Heart left ventricle (tissue), 16 donors: Measurements from ENCODE around the gene VPS26C. TPM values are rescaled to one million over a fixed set of nuclear protein-coding genes. Genes with fewer than 3 reads are reported as not detected.
A peak's percentile ranks its signal among the peaks of the same experiment; 100 is the strongest.
"Not testable (repeated sequence)": the region's sequence is repeated elsewhere in the genome, so short reads cannot be mapped to it uniquely, and the experiment has no call there.

Experiments
- ATAC-seq, 4 donors: fragments of 200-7000 bp; cut with Tn5 transposase; one replicate each; pipeline ENCODE4 v1.9.1; 2020 to 2022; ENCODE audit warnings: moderate library complexity in 4 of 4, mild to moderate bottlenecking in 3 of 4, moderate number of reproducible peaks in 1 of 4
- DNase-seq, 5 donors: peaks; one replicate each; pipeline ENCODE4 v3.0.0-alpha.2; 2020
- H3K27ac ChIP-seq, 12 donors: fragments of 200-600 bp; sonication (generic) in 4 of 12; one replicate each; pipeline versions ENCODE4 v1.5.0 to v1.8.0; 2016 to 2022; ENCODE audit warnings: mild to moderate bottlenecking in 2 of 12
- H3K27me3 ChIP-seq, 9 donors: fragments of 200-600 bp; sonication (generic) in 2 of 9; one replicate each; pipeline versions ENCODE4 v1.5.1 to v1.8.0; 2016 to 2022; ENCODE audit warnings: mild to moderate bottlenecking in 3 of 9
- H3K36me3 ChIP-seq, 9 donors: fragments of 200-600 bp; sonication (generic) in 2 of 9; one replicate each; pipeline versions ENCODE4 v1.5.0 to v1.8.0; 2018 to 2022; ENCODE audit warnings: mild to moderate bottlenecking in 2 of 9
- H3K4me1 ChIP-seq, 12 donors: fragments of 200-600 bp; sonication (generic) in 4 of 12; one replicate each; pipeline versions ENCODE4 v1.5.0 to v1.8.0; 2016 to 2022; ENCODE audit warnings: mild to moderate bottlenecking in 3 of 12
- H3K4me3 ChIP-seq, 12 donors: fragments of 200-600 bp; sonication (generic) in 4 of 12; one replicate each; pipeline versions ENCODE4 v1.5.0 to v1.8.0; 2017 to 2022; ENCODE audit warnings: mild to moderate bottlenecking in 9 of 12, moderate library complexity in 4 of 12
- H3K9me3 ChIP-seq, 12 donors: fragments of 200-600 bp; sonication (generic) in 4 of 12; one replicate each; pipeline versions ENCODE4 v1.5.0 to v1.8.0; 2016 to 2022; ENCODE audit warnings: mild to moderate bottlenecking in 1 of 12
- CTCF ChIP-seq, 12 donors: fragments of 200-600 bp; sonication (generic) in 4 of 12; IDR thresholded peaks; one replicate each; pipeline versions ENCODE4 v1.5.0 to v1.8.0; 2018 to 2022; ENCODE audit warnings: antibody characterized with exemption in 12 of 12, mild to moderate bottlenecking in 5 of 12
- POLR2A ChIP-seq, 2 donors: fragments of 450-650 bp; IDR thresholded peaks; one replicate each; pipeline ENCODE4 v1.6.1; 2017; ENCODE audit warnings: antibody characterized with exemption in 2 of 2, mild to moderate bottlenecking in 2 of 2, moderate library complexity in 2 of 2
- WGBS, 4 donors: extraction: QIAGEN DNeasy Blood & Tissue Kit in 2 of 4; methylation state at CpG; one replicate each; pipeline versions ENCODE4 v1.1.5 to v1.1.7; 2013 to 2018; 5-methylcytosine and 5-hydroxymethylcytosine counted together
- intact Hi-C, 10 donors: fragments of 100-400 bp; cut with DNase I; formaldehyde crosslinking; loops; one replicate each; pipeline versions ENCODE4 v1.11.1 to v1.14.2; 2022
- long read RNA-seq, 3 donors: library from polyadenylated mRNA; unstranded; transcript quantifications; one replicate each; pipeline ENCODE4 v2.0.0, GENCODE V29; 2020 to 2021
- polyA plus RNA-seq, 2 donors: library from polyadenylated mRNA; stranded (reverse); fragments of 200-250 nt; gene quantifications; one replicate each; pipeline ENCODE4 v1.2.3, GENCODE V29; 2013
- total RNA-seq, 9 donors: library from RNA; depleted of rRNA in 2 of 9; stranded (reverse); fragments of >200 nt in 2 of 9; fragmentation: NEBNext Ultra II Directional in 3 of 9; extraction: Animal tissue kit (Norgen Biotek cat#: 25700) in 3 of 9; gene quantifications; one replicate each; pipeline versions ENCODE4 v1.1.0 to v1.2.4, GENCODE V29; 2016 to 2023
- donor health status: ischemic (EF 13 %, LVEDD 7.1; RV severe dilation, severe dysfunction).
- donor health status: healthy with polysubstance abuse.
- donor health status: DM: no; HTN: yes; CAD: no.
- donor health status: DM: no; HTN: no; CAD: no.
- donor health status: ischemic (EF 25% LVEDD 6.9; RV normal size, moderate dysfunction).
- donor health status: ischemic (EF 25% LVEDD 5.7; RV mildly dilated, moderate dysfunction).
- donor health status: healthy.
- donor health status: DM: yes; HTN: yes; CAD: no.
- donor health status: ischemic (EF 35%, LVEDD 5.7; RV mildly dilated, moderate dysfunction).
- donor health status: nonischemic (EF 11% LVEDD 7.7; RV severe dilation, severe dysfunction).
- donor health status: DM: yes; HTN: yes; CAD: no.
- donor health status: PGD.
- donor health status: ischemic (EF 29% LVEDD 5.4; RV normal size, mild dysfunction).
- donor health status: nonischemic (EF 23%, LVEDD 6.1; RV moderate dilation, normal function).

Gene VPS26C
- total RNA-seq = 10 to 100 TPM; 42.1 to 88.6 (median 53.5) TPM
- 10 to 100 TPM; 18.1 to 56.7 TPM for polyA plus RNA-seq
- long read RNA-seq, donor 1, transcript VPS26C-201 (8 exons, 3,256 nt) = major isoform, 22 of 52 reads
- long read RNA-seq, donor 1, partial matches to known transcripts = 3 of 52 reads
- long read RNA-seq, donor 1, other reads (novel, unspliced or antisense) = 22 of 52 reads
- long read RNA-seq, donor 2, transcript VPS26C-207 (7 exons, 937 nt) = minor isoform, 9 of 142 reads
- long read RNA-seq, donor 2, transcript VPS26C-201 (8 exons, 3,256 nt) = major isoform, 90 of 142 reads
- long read RNA-seq, donor 2, partial matches to known transcripts = 26 of 142 reads
- long read RNA-seq, donor 2, other reads (novel, unspliced or antisense) = 8 of 142 reads
- long read RNA-seq, donor 3, transcript VPS26C-207 (7 exons, 937 nt) = minor isoform, 6 of 72 reads
- long read RNA-seq, donor 3, transcript VPS26C-201 (8 exons, 3,256 nt) = major isoform, 38 of 72 reads
- long read RNA-seq, donor 3, partial matches to known transcripts = 10 of 72 reads
- long read RNA-seq, donor 3, other reads (novel, unspliced or antisense) = 15 of 72 reads

- ATAC-seq (peak; percentile 95 to 98 (median 97)), DNase-seq (peak; percentile 98 to 99 (median 99))
- WGBS, 4 donors = 0 to 1% (median 1%) methylated on average over 51 to 86 of the region's 86 CpGs
- Histone ChIP-seq H3K27me3 (no peaks in the 10 kb centered on the region), H3K27ac (peak within 1 kb of the TSS; percentile 91 to 100 (median 96)), H3K36me3 (no peaks in the 10 kb centered on the region), H3K4me1 (peaks cover 0 to 48% (median 27%) of the 10 kb centered on the region in 12 donors), H3K4me3 (peak within 1 kb of the TSS; percentile 69 to 95 (median 90)), H3K9me3 (no peaks in the 10 kb centered on the region)
- TF ChIP-seq POLR2A (IDR thresholded peaks at IDR 0.05) = peak; percentile 16 to 68
- peak in 2 of 12 donors; percentile 7 to 11 for TF ChIP-seq CTCF (IDR thresholded peaks at IDR 0.05)
- intact Hi-C loops = loop anchor here in 9 of 10 donors (1.0 to 10.0 kb wide), 14 partner anchors 40 to 295 kb away; partner anchors contain the start of genes DYRK1A (in 9 of the 9), PIGP (in 1 of the 9) and TTC3 (in 1 of the 9)
Observed at GRCh38 chr21:37267269-37268185, at the start of gene VPS26C. Gene VPS26C (minus strand): TSS chr21:37267334. CDS start chr21:37267294, 40 bp downstream.

GRCh38 chr21:37316072-37316471, 48.9 kb upstream of the VPS26C start:
- DNase-seq, H3K4me1 ChIP-seq, H3K4me3 ChIP-seq, intact Hi-C loops, H3K36me3 ChIP-seq, H3K27ac ChIP-seq, H3K27me3 ChIP-seq, ATAC-seq: not testable (repeated sequence)
- H3K9me3 ChIP-seq = peaks cover 0 to 39% (median 19%) of the 10 kb centered on the region in 12 donors
- 88 to 95% (median 92%) methylated on average over 2 of the region's 2 CpGs for WGBS, 4 donors

GRCh38 chr21:37300114-37300751, 33.1 kb upstream of the VPS26C start:
- H3K27me3 ChIP-seq = no peaks in the 10 kb centered on the region
- DNase-seq (no peak), ATAC-seq (no peak)
- H3K9me3 ChIP-seq = no peaks in the 10 kb centered on the region
- H3K4me1 ChIP-seq = peaks cover 0 to 3% (median 0%) of the 10 kb centered on the region in 12 donors
- intact Hi-C loops = loop anchor here in 1 of 10 donors (10.0 kb wide), 1 partner anchor 55 kb away; no protein-coding TSS in a partner anchor
- no peak for TF ChIP-seq CTCF (IDR thresholded peaks at IDR 0.05)
- no peak for TF ChIP-seq POLR2A (IDR thresholded peaks at IDR 0.05)
- H3K27ac ChIP-seq = no peak overlapping the region
- WGBS, 4 donors = 71 to 85% (median 76%) methylated on average over 4 of the region's 4 CpGs
- H3K4me3 ChIP-seq = no peak overlapping the region
- no peaks in the 10 kb centered on the region for H3K36me3 ChIP-seq

GRCh38 chr21:37297364-37297763, 30.2 kb upstream of the VPS26C start:
- no peak for TF ChIP-seq CTCF (IDR thresholded peaks at IDR 0.05)
- TF ChIP-seq POLR2A (IDR thresholded peaks at IDR 0.05) = no peak
- no peak overlapping the region for H3K27ac ChIP-seq
- WGBS, 4 donors = 90 to 99% (median 93%) methylated on average over 7 of the region's 7 CpGs
- no peak for ATAC-seq
- H3K9me3 ChIP-seq = no peaks in the 10 kb centered on the region
- no peaks in the 10 kb centered on the region for H3K27me3 ChIP-seq
- no peak for DNase-seq
- H3K4me1 ChIP-seq = peaks cover 0 to 30% (median 12%) of the 10 kb centered on the region in 12 donors
- no peak overlapping the region for H3K4me3 ChIP-seq
- H3K36me3 ChIP-seq = no peaks in the 10 kb centered on the region
- intact Hi-C loops = no loop called here
